Breast epithelium (tissue), 4 donors: Measurements from ENCODE around the gene TMED7. TPM values are rescaled to one million over a fixed set of nuclear protein-coding genes. Genes with fewer than 3 reads are reported as not detected.
"Not testable (repeated sequence)": the region's sequence is repeated elsewhere in the genome, so short reads cannot be mapped to it uniquely, and the experiment has no call there.

Experiments
- DNase-seq, 2 donors: peaks; one replicate each; pipeline ENCODE4 v3.0.0-alpha.2; 2019; ENCODE audit warnings: low spot score in 2 of 2
- H3K27ac ChIP-seq, 2 donors: fragments of 200-600 bp; sonication (generic) in 1 of 2; one replicate each; pipeline ENCODE4 v1.5.1; 2016 to 2019; ENCODE audit warnings: mild to moderate bottlenecking in 1 of 2
- H3K27me3 ChIP-seq, 2 donors: fragments of 200-600 bp; sonication (generic) in 1 of 2; one replicate each; pipeline versions ENCODE4 v1.5.1 to v1.6.0; 2017 to 2019; ENCODE audit warnings: control low read depth in 1 of 2, mild to moderate bottlenecking in 1 of 2
- H3K36me3 ChIP-seq: fragments of 200-600 bp; one replicate; pipeline ENCODE4 v1.5.1; 2019
- H3K4me1 ChIP-seq, 2 donors: fragments of 200-600 bp; sonication (generic); one replicate each; pipeline ENCODE4 v1.5.1; 2016 to 2019; ENCODE audit warnings: control low read depth in 1 of 2
- H3K4me3 ChIP-seq, 3 donors: fragments of 200-600 bp; sonication (generic); 1 replicate in 2 of 3; 2 replicates in 1 of 3; pipeline ENCODE4 v1.5.1; 2016 to 2019; ENCODE audit warnings: mild to moderate bottlenecking in 3 of 3, moderate library complexity in 2 of 3
- H3K9me3 ChIP-seq, 2 donors: fragments of 200-600 bp; sonication (generic) in 1 of 2; one replicate each; pipeline ENCODE4 v1.5.1; 2016 to 2019; ENCODE audit warnings: control low read depth in 1 of 2
- CTCF ChIP-seq, 3 donors: fragments of 450-650 bp; IDR thresholded peaks; one replicate each; pipeline ENCODE4 v1.5.1; 2016 to 2017; ENCODE audit warnings: antibody characterized with exemption in 3 of 3, mild to moderate bottlenecking in 3 of 3, moderate library complexity in 3 of 3
- POLR2A ChIP-seq: fragments of 450-650 bp; IDR thresholded peaks from one replicate; pipeline ENCODE4 v1.6.1; 2016; ENCODE audit warnings: antibody characterized with exemption, mild to moderate bottlenecking, moderate library complexity
- POLR2AphosphoS5 ChIP-seq, 3 donors: sonication (generic); formaldehyde crosslinking; IDR thresholded peaks; one replicate each; pipeline ENCODE4 v1.6.1; 2017; ENCODE audit warnings: antibody characterized with exemption in 3 of 3
- intact Hi-C: fragments of 100-400 bp; cut with DNase I; formaldehyde crosslinking; loops from one replicate; pipeline ENCODE4 v1.15.1; 2023; ENCODE audit warnings: low total_unique reads
- total RNA-seq, 3 donors: library from RNA; depleted of rRNA; stranded (reverse); fragments of >200 nt; gene quantifications; one replicate each; pipeline ENCODE4 v1.1.0, GENCODE V29; 2016

Gene TMED7
- 10 to 100 TPM; 74.4 to 94.7 (median 80.5) TPM for total RNA-seq

GRCh38 chr5:115625579-115626444 lies at the start of gene TMED7:
TMED7 (minus strand) TSS chr5:115626036; CDS start chr5:115625792, 244 bp downstream.
- no peaks in the 10 kb centered on the region for H3K36me3 ChIP-seq
- peak within 1 kb of the TSS; percentile 93 to 94 for H3K27ac ChIP-seq
- no peaks in the 10 kb centered on the region for H3K9me3 ChIP-seq
- H3K4me3 ChIP-seq = peak within 1 kb of the TSS; percentile 77 to 95 (median 95)
- intact Hi-C loops = no loop called here
- TF ChIP-seq POLR2AphosphoS5 (IDR thresholded peaks at IDR 0.05) = peak; percentile 35 to 84 (median 73)
- TF ChIP-seq POLR2A = peak; percentile 72
- TF ChIP-seq CTCF (IDR thresholded peaks at IDR 0.05) = peak in 2 of 3 donors; percentile 13 to 44
- DNase-seq = peak; percentile 99
- H3K4me1 ChIP-seq = peaks cover 0 to 11% of the 10 kb centered on the region in 2 donors
- H3K27me3 ChIP-seq = no peaks in the 10 kb centered on the region

- intact Hi-C loops, H3K4me1 ChIP-seq, H3K27me3 ChIP-seq, H3K27ac ChIP-seq, DNase-seq, H3K9me3 ChIP-seq, H3K4me3 ChIP-seq, H3K36me3 ChIP-seq: not testable (repeated sequence)
Measured at GRCh38 chr5:115674782-115675181, 48.9 kb upstream of the TMED7 start.

GRCh38 chr5:115673596-115673995 lies 47.8 kb upstream of the TMED7 start:
- TF ChIP-seq POLR2A = no peak
- no peak for TF ChIP-seq POLR2AphosphoS5 (IDR thresholded peaks at IDR 0.05)
- no peak for TF ChIP-seq CTCF (IDR thresholded peaks at IDR 0.05)
- intact Hi-C loops = no loop called here
- Histone ChIP-seq H3K36me3 (no peaks in the 10 kb centered on the region), H3K4me1 (no peaks in the 10 kb centered on the region), H3K9me3 (peaks cover 0 to 7% of the 10 kb centered on the region in 2 donors), H3K27ac (no peak overlapping the region), H3K27me3 (no peaks in the 10 kb centered on the region), H3K4me3 (no peak overlapping the region)
- DNase-seq = no peak

- Histone ChIP-seq H3K4me1 (no peaks in the 10 kb centered on the region), H3K36me3 (no peaks in the 10 kb centered on the region), H3K27ac (no peak overlapping the region), H3K4me3 (no peak overlapping the region), H3K27me3 (no peaks in the 10 kb centered on the region), H3K9me3 (peaks cover 0 to 10% of the 10 kb centered on the region in 2 donors)
- intact Hi-C loops = no loop called here
- no peak for DNase-seq
- TF ChIP-seq POLR2AphosphoS5 (IDR thresholded peaks at IDR 0.05) (no peak), CTCF (IDR thresholded peaks at IDR 0.05) (no peak)
Measured at GRCh38 chr5:115671939-115672338, 46.1 kb upstream of the TMED7 start.

GRCh38 chr5:115666023-115666422 lies 40.2 kb upstream of the TMED7 start:
- Histone ChIP-seq H3K4me1 (no peaks in the 10 kb centered on the region), H3K27me3 (no peaks in the 10 kb centered on the region), H3K27ac (no peak overlapping the region), H3K4me3 (no peak overlapping the region), H3K36me3 (no peaks in the 10 kb centered on the region), H3K9me3 (peaks cover 0 to 17% of the 10 kb centered on the region in 2 donors)
- intact Hi-C loops = loop anchor here (2.0 kb wide), 1 partner anchor 381 kb away; no protein-coding TSS in a partner anchor
- TF ChIP-seq CTCF (IDR thresholded peaks at IDR 0.05) = no peak
- no peak for TF ChIP-seq POLR2AphosphoS5 (IDR thresholded peaks at IDR 0.05)
- TF ChIP-seq POLR2A = no peak
- DNase-seq = no peak
